ENCODE results near the gene WNT10A. TPM values are rescaled to one million over a fixed set of nuclear protein-coding genes. Genes with fewer than 3 reads are reported as not detected.

Gene WNT10A
- total and polyA plus RNA-seq, 10 of the 15 experiments (the other 5 are each of a cell fraction or from before 2014, with no cell fraction given), result 0.61 to 45.0 (median 6.9) TPM

GRCh38 chr2:218889937-218890336 is 9.3 kb downstream of the WNT10A start:
- no TSS peak for BruUV-seq (replicated peaks)
- ChIA-PET SMC1A (ENCODE audit: uncharacterized antibody, unreplicated experiment) (interaction anchor here (12.4 kb wide), 1 partner anchor 8 kb away, joined by 780 read pairs; the partner anchor contains the start of gene WNT10A), POLR2A (interaction anchor here (10.2 kb wide), 1 partner anchor 12 kb away, joined by 360 read pairs; the partner anchor contains the start of gene WNT10A), RAD21 (ENCODE audit: unreplicated experiment) (no interaction called here), CTCF (interaction anchor here (22.2 kb wide), 1 partner anchor 12 kb away, joined by 1364 read pairs; the partner anchor contains the start of gene WNT10A)
- no peak for FAIRE-seq
- WGBS (ENCODE audit: insufficient coverage, insufficient replicate concordance, low lambda C conversion rate, missing lambda C conversion rate), result 94% methylated on average over 22 of the region's 23 CpGs
- no peak overlapping the region for H3K27ac ChIP-seq (ENCODE audit: control insufficient read depth, insufficient read depth)
- intact Hi-C loops (cut with micrococcal nuclease; ENCODE audit: unreplicated experiment) (no loop called here), in situ Hi-C loops (cut with MboI) (no loop called here)
- no peaks in the 10 kb centered on the region for H3K27me3 ChIP-seq (replicated peaks in 1 of 2; ENCODE audit: control insufficient read depth in 2 of 2, insufficient read depth in 2 of 2, low read length in 1 of 2)
- H3K9ac ChIP-seq (ENCODE audit: control insufficient read depth, insufficient read depth, low read length), result no peak overlapping the region
- H3K9me3 ChIP-seq (replicated peaks; ENCODE audit: control insufficient read depth, insufficient read depth, low read length), result no peaks in the 10 kb centered on the region
- ATAC-seq, result no peak
- peaks cover 0 to 12% of the 10 kb centered on the region in 2 experiments; a peak in 3 of 4 replicates for H3K36me3 ChIP-seq (ENCODE audit: control insufficient read depth in 2 of 2, insufficient read depth in 2 of 2, low read length in 1 of 2)
- H2AFZ ChIP-seq (ENCODE audit: control insufficient read depth, low read depth, low read length), result no peak overlapping the region
- H3K4me1 ChIP-seq (ENCODE audit: control insufficient read depth, insufficient read depth, low read length), result peaks cover 67% of the 10 kb centered on the region
- H3K4me2 ChIP-seq (ENCODE audit: control insufficient read depth, insufficient read depth), result no peak overlapping the region
- H3K79me2 ChIP-seq (ENCODE audit: control insufficient read depth, insufficient read depth, low read length), result peaks cover 41% of the 10 kb centered on the region
- no peaks in the 10 kb centered on the region for H4K20me1 ChIP-seq (ENCODE audit: control insufficient read depth, insufficient read depth)
- H3K4me3 ChIP-seq, result no peak overlapping the region
- no peak for DNase-seq (ENCODE audit: low read depth, low spot score)
- TF ChIP-seq ZNF274 (IDR thresholded peaks at IDR 0.05; ENCODE audit: insufficient read depth, insufficient read length), result no peak
- no peak for TF ChIP-seq CUX1 (IDR thresholded peaks at IDR 0.05; ENCODE audit: insufficient replicate concordance, low read depth, low read length)
- no peak for TF ChIP-seq CHD2 (IDR thresholded peaks at IDR 0.05; ENCODE audit: borderline replicate concordance, low read depth, low read length)
- TF ChIP-seq PKNOX1 (IDR thresholded peaks at IDR 0.05), result no peak
- TF ChIP-seq DPF2 (IDR thresholded peaks at IDR 0.05), result no peak
- no peak for TF ChIP-seq USF2 (IDR thresholded peaks at IDR 0.05; ENCODE audit: borderline replicate concordance, low read depth, low read length)
- no peak for TF ChIP-seq POLR2A (IDR thresholded peaks at IDR 0.05; ENCODE audit: low read depth, low read length)
- no peak for TF ChIP-seq MLLT1 (IDR thresholded peaks at IDR 0.05)
- TF ChIP-seq TCF3 (IDR thresholded peaks at IDR 0.05; ENCODE audit: borderline replicate concordance, insufficient read depth, low read depth, low read length), result no peak
- TF ChIP-seq ZNF687 (IDR thresholded peaks at IDR 0.05), result no peak
- TF ChIP-seq GABPA (IDR thresholded peaks at IDR 0.05; ENCODE audit: low read depth), result no peak

Data from GM12878 (cell line).